Effector memory CD8-positive, alpha-beta T cell (primary cell): ENCODE data around the gene SCRG1.
A peak's percentile ranks its signal among the peaks of the same experiment; 100 is the strongest.

Source experiments
- ATAC-seq: fragments of 150-1000 bp; cut with Tn5 transposase; replicated peaks from 2 replicates; pipeline ENCODE4 v1.10.0; 2021; ENCODE audit warnings: mild to moderate bottlenecking, moderate library complexity
- DNase-seq, 3 experiments: peaks; one replicate each; pipeline ENCODE4 v3.0.0; 2021
- H3K27ac Mint-ChIP-seq, 2 donors: one replicate each; pipeline ENCODE4 v1.8.0; 2022; ENCODE audit warnings: mild to moderate bottlenecking in 2 of 2, mixed read lengths in 2 of 2, moderate library complexity in 2 of 2
- H3K27me3 Mint-ChIP-seq, 2 donors: one replicate each; pipeline ENCODE4 v1.8.0; 2022; ENCODE audit warnings: mixed read lengths in 2 of 2
- H3K36me3 Mint-ChIP-seq: one replicate; pipeline ENCODE4 v1.8.0; 2022; ENCODE audit warnings: mild to moderate bottlenecking, moderate library complexity, mixed read lengths; ENCODE audit not compliant: insufficient read depth
- H3K4me1 Mint-ChIP-seq, 2 donors: one replicate each; pipeline ENCODE4 v1.8.0; 2022; ENCODE audit warnings: low read depth in 2 of 2, mixed read lengths in 2 of 2
- H3K4me3 Mint-ChIP-seq, 2 donors: one replicate each; pipeline ENCODE4 v1.8.0; 2022; ENCODE audit warnings: mild to moderate bottlenecking in 2 of 2, mixed read lengths in 2 of 2, moderate library complexity in 2 of 2
- H3K9me3 Mint-ChIP-seq, 2 donors: one replicate each; pipeline ENCODE4 v1.8.0; 2022; ENCODE audit warnings: mixed read lengths in 2 of 2

Gene SCRG1

GRCh38 chr4:173367946-173368345 is 31.0 kb downstream of the SCRG1 start:
- DNase-seq = no peak
- H3K27ac Mint-ChIP-seq = peak overlapping the region in 1 of 2 donors; percentile 13

GRCh38 chr4:173367285-173367684 is 31.6 kb downstream of the SCRG1 start:
- DNase-seq = no peak
- H3K4me3 Mint-ChIP-seq = peak overlapping the region in 1 of 2 donors; percentile 3

More at GRCh38 chr4:173367946-173368345, 31.0 kb downstream of the SCRG1 start:
- Mint-ChIP-seq H3K4me3 (peak overlapping the region in 1 of 2 donors; percentile 99), H3K27me3 (no peaks in the 10 kb centered on the region), H3K9me3 (no peaks in the 10 kb centered on the region), H3K36me3 (peaks cover 28% of the 10 kb centered on the region), H3K4me1 (peaks cover 22 to 28% of the 10 kb centered on the region in 2 donors)
- no peak for ATAC-seq

GRCh38 chr4:173365359-173365996 is 33.4 kb downstream of the SCRG1 start:
- no peak overlapping the region for H3K4me3 Mint-ChIP-seq
- H3K27ac Mint-ChIP-seq = peak overlapping the region; percentile 7 to 86
- peaks cover 14% of the 10 kb centered on the region for H3K36me3 Mint-ChIP-seq
- no peaks in the 10 kb centered on the region for H3K27me3 Mint-ChIP-seq
- DNase-seq (no peak), ATAC-seq (no peak)
- peaks cover 13 to 24% of the 10 kb centered on the region in 2 donors for H3K4me1 Mint-ChIP-seq
- H3K9me3 Mint-ChIP-seq = no peaks in the 10 kb centered on the region

More at GRCh38 chr4:173367285-173367684, 31.6 kb downstream of the SCRG1 start:
- ATAC-seq = no peak
- Mint-ChIP-seq H3K4me1 (peaks cover 21 to 24% of the 10 kb centered on the region in 2 donors), H3K36me3 (peaks cover 28% of the 10 kb centered on the region), H3K27me3 (no peaks in the 10 kb centered on the region), H3K9me3 (no peaks in the 10 kb centered on the region), H3K27ac (peak overlapping the region in 1 of 2 donors; percentile 80)

- Mint-ChIP-seq H3K27me3 (no peaks in the 10 kb centered on the region), H3K27ac (no peak overlapping the region), H3K36me3 (no peaks in the 10 kb centered on the region), H3K4me3 (no peak overlapping the region), H3K9me3 (no peaks in the 10 kb centered on the region), H3K4me1 (peaks cover 9 to 14% of the 10 kb centered on the region in 2 donors)
- DNase-seq (no peak), ATAC-seq (no peak)
Measured at GRCh38 chr4:173362666-173363065, 36.2 kb downstream of the SCRG1 start.

DNA sequence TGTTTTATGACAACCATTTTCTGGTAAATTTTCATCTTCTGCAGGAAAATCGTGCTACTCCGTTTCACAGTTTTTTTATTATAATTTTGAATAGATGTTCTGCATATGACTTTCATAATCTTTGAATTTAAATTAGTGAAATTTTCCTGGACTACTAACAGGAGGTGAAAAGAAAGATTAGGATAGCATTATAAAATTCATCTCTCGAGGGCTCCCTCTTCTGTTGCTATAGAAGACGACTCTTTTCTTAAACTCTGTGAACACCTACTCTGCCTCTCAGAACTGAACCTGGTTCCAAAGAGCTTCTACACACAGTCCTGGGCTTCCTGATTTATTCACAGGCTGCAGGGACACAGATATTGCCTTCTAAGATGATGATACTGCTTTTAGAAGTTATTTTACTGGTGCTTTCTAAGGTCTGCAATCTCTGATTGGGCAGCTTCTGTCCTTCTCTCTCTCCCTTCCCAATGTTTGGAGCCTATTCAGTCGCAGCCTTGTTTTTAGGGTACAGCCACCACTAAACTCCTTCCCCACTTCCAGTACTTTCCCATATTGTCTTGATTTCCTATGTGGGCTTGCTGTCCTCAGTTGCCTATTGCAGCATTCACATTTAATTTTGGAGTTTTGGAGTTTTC is 38.2 kb downstream of the SCRG1 start:
- Mint-ChIP-seq H3K4me3 (no peak overlapping the region), H3K36me3 (no peaks in the 10 kb centered on the region), H3K27ac (no peak overlapping the region), H3K27me3 (no peaks in the 10 kb centered on the region), H3K4me1 (peaks cover 3 to 7% of the 10 kb centered on the region in 2 donors), H3K9me3 (no peaks in the 10 kb centered on the region)
- ATAC-seq = no peak
- DNase-seq = no peak

DNA sequence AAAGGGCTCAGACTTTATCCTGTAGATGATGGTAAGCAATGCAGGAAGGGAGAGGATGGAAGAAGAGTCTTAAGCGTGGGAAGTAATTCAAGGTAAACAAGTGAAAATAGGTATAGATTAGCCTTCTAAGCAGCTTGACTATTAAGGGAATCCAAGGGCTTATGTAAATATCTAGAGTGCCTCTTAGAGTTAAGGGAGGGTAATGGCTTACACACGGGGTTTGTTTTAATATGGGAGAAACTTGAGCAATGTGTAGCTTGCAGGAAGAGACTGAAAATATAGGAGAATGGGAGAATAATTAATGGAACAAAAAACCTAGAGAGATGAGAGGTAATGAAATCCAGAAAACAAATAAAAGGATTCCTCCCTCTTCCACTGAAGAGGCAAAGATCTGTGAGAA is 41.0 kb downstream of the SCRG1 start:
- Mint-ChIP-seq H3K4me3 (no peak overlapping the region), H3K9me3 (no peaks in the 10 kb centered on the region), H3K27me3 (no peaks in the 10 kb centered on the region), H3K27ac (no peak overlapping the region), H3K36me3 (no peaks in the 10 kb centered on the region), H3K4me1 (no peaks in the 10 kb centered on the region)
- DNase-seq (no peak), ATAC-seq (no peak)

DNA sequence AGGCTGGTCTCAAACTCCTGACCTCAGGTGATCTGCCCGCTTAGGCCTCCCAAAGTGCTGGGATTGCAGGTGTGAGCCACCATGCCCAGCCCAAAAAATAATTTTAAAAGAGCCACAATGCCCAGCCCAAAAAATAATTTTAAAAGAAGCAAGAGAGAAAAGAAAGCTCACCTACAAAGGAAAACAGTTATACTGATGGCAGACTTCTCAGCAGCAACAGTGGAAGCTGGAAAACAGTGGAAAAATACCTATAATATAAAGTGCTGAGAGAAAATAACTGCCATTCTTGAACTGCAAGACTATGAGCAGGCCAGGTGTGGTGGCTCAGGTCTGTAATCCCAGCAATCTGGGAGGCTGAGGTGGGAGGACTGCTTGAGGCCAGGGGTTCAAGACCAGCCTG is 51.4 kb downstream of the SCRG1 start:
- Mint-ChIP-seq H3K4me1 (no peaks in the 10 kb centered on the region), H3K27me3 (peaks cover 5 to 12% of the 10 kb centered on the region in 2 donors), H3K4me3 (no peak overlapping the region), H3K9me3 (no peaks in the 10 kb centered on the region), H3K36me3 (no peaks in the 10 kb centered on the region), H3K27ac (no peak overlapping the region)
- DNase-seq (no peak), ATAC-seq (no peak)

DNA sequence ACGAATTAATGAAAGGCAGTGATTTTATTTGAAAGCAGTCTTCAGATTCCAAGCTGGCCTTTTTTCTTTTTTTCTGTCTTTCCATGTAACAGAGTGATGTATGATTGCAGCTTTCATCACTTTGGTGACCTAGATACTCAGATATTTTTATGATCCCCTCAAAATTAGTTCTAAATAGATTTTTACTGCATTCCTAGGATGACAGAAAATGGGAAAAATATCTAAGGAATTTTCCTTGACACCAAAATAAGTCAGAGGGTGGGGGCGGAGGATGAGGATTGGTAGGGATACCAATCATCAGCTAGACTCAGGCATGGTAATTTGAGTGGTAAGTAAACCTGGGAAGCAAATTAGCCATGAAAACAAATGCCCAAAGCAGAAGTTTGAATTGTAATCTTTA is 52.8 kb downstream of the SCRG1 start:
- Mint-ChIP-seq H3K4me3 (no peak overlapping the region), H3K36me3 (no peaks in the 10 kb centered on the region), H3K27ac (no peak overlapping the region), H3K9me3 (no peaks in the 10 kb centered on the region), H3K27me3 (peaks cover 5 to 12% of the 10 kb centered on the region in 2 donors), H3K4me1 (no peaks in the 10 kb centered on the region)
- ATAC-seq (no peak), DNase-seq (no peak)

DNA sequence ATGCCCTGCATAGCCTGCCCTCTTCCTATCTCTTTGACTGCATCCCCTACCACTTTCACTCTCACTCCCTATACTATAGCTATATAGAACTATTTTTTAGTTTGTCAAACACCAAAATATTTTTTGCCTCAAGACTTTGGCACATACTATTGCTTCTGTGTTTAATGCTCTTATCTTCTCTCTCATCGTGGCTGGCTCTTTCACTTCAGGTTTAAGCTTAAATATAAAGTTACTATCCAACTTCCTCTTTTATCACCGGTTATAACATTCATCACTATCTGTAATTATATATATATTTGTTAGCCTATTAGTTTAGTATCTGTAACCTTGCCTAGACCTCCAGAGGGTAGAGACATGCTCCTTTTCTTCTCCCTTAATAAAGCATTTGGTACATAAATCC is 53.3 kb downstream of the SCRG1 start:
- Mint-ChIP-seq H3K9me3 (no peaks in the 10 kb centered on the region), H3K4me3 (no peak overlapping the region), H3K36me3 (no peaks in the 10 kb centered on the region), H3K27ac (no peak overlapping the region), H3K27me3 (peaks cover 3 to 12% of the 10 kb centered on the region in 2 donors), H3K4me1 (no peaks in the 10 kb centered on the region)
- DNase-seq = no peak
- ATAC-seq = no peak

DNA sequence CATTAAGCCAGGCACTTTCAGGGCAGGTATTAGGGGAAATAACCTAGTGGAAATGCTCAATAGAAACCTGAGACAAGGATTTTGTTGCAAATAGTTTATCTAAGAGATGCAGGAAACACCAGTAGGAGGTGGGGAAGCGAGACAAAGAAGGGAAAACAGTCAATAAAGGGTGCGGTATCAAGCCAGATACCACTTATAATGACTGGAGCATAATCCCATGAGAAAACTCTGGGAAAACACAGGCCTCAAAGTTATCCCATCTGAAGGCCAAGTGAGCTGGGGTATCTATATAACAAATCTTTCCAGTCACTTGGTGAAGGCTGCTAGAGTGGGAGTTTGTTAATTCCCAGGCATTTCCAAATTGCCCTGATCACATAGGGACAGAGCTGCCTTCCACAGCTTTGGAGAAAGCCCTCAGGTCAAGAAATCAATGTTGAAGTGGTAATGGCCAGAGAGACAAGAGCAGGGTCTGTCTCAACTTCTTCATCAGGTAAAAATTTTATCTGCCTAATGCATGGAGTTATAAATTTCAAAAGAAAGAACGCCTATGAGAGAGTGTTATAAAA is 55.0 kb downstream of the SCRG1 start:
- Mint-ChIP-seq H3K36me3 (no peaks in the 10 kb centered on the region), H3K9me3 (no peaks in the 10 kb centered on the region), H3K27ac (no peak overlapping the region), H3K4me1 (no peaks in the 10 kb centered on the region), H3K27me3 (peaks cover 0 to 7% of the 10 kb centered on the region in 2 donors), H3K4me3 (no peak overlapping the region)
- DNase-seq = no peak
- ATAC-seq = no peak

GRCh38 chr4:173337463-173337862 is 61.5 kb downstream of the SCRG1 start:
- H3K27me3 Mint-ChIP-seq = no peaks in the 10 kb centered on the region
- DNase-seq (no peak), ATAC-seq (no peak)
- peaks cover 17 to 19% of the 10 kb centered on the region in 2 donors for H3K4me1 Mint-ChIP-seq
- no peaks in the 10 kb centered on the region for H3K9me3 Mint-ChIP-seq
- no peak overlapping the region for H3K4me3 Mint-ChIP-seq
- H3K36me3 Mint-ChIP-seq = peaks cover 20% of the 10 kb centered on the region
- no peak overlapping the region for H3K27ac Mint-ChIP-seq

DNA sequence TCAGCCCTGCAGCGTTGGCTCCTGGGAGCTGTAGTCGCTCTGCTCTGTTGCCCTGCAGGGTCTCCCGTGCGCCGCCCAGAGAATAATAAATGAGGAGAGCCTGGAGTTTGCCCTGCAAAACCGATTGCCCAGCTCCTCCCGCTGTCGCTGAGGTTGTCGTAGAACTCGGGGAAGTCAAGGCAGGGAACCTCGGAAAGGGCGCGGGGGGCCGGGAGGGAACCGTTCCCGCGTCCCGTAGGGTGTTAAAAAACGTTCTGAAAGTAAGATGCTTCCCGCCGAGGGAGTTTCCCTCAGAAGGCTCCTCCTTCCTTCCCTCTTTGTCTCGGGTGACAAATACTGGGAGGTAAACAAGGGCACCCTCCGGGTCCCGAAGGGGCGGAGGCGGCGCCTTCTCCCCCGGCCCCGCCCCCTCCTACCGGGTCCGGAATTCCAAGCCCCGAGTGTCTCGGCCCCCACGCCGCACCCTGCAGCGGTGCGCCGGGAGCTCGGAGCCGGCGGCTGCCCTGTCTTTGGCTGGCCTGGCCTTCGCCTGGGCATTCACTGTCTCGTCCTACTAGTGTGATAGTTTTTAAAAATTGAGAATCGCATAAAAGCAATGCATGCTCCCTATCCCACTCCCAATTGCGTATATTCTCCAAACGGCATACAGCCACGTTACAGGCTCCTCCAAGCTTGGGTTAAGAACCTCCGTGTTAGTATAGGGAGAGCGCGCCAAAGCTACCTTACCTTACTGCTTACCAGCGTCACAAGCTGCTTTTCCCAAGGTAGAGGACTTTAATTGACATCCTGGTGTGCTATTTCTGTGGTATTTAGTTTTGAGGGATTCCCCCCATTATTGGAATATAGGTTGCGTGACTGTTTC is 63.8 kb downstream of the SCRG1 start:
- peak overlapping the region; percentile 98 to 99 for H3K27ac Mint-ChIP-seq
- no peaks in the 10 kb centered on the region for H3K9me3 Mint-ChIP-seq
- no peaks in the 10 kb centered on the region for H3K27me3 Mint-ChIP-seq
- ATAC-seq (peak; percentile 14), DNase-seq (peak in 2 of 3 experiments; percentile 3 to 4)
- H3K4me1 Mint-ChIP-seq = peaks cover 21 to 25% of the 10 kb centered on the region in 2 donors
- peaks cover 33% of the 10 kb centered on the region for H3K36me3 Mint-ChIP-seq
- peak overlapping the region; percentile 99 to 100 for H3K4me3 Mint-ChIP-seq
